ENCODE results near the gene CADPS. TPM values are rescaled to one million over a fixed set of nuclear protein-coding genes. Genes with fewer than 3 reads are reported as not detected.
A peak's percentile ranks its signal among the peaks of the same experiment; 100 is the strongest.

Gene CADPS
- total RNA-seq, 1 experiment from 2014 or later, result 7.0 TPM

GRCh38 chr3:62538691-62539356 lies 336.4 kb downstream of the CADPS start:
- Mint-ChIP-seq H3K4me3 (peak overlapping the region; percentile 41), H3K27ac (peak overlapping the region; percentile 81), H3K9me3 (no peaks in the 10 kb centered on the region), H3K36me3 (no peaks in the 10 kb centered on the region), H3K27me3 (ENCODE audit: low read depth) (no peaks in the 10 kb centered on the region), H3K4me1 (peaks cover 71% of the 10 kb centered on the region)
- CTCF ChIA-PET, result interaction anchor here (0.9 to 2.0 kb wide), 6 partner anchors 17 to 207 kb away, joined by 3 to 14 read pairs (median 10); no protein-coding TSS in a partner anchor
- DNase-seq (ENCODE audit: low spot score) (no peak), ATAC-seq (peak; percentile 90)
- TF ChIP-seq PRRX2 (CRISPR knock-in tag; IDR thresholded peaks at IDR 0.05) (no peak), JAZF1 (CRISPR knock-in tag; IDR thresholded peaks at IDR 0.05) (no peak), SOX15 (CRISPR knock-in tag; IDR thresholded peaks at IDR 0.05) (no peak), TCF7 (CRISPR knock-in tag; IDR thresholded peaks at IDR 0.05; ENCODE audit: low read depth) (no peak), SP1 (CRISPR knock-in tag; conservative IDR thresholded peaks at IDR 0.05) (0 out of 2 replicates have a peak, but pooled peaks have one; percentile 25)
- POLR2A ChIA-PET, result interaction anchor here (0.6 kb wide), 1 partner anchor 78 kb away, joined by 3 read pairs; no protein-coding TSS in a partner anchor

- no peak for DNase-seq (ENCODE audit: low spot score)
- TF ChIP-seq FOXK1 (CRISPR knock-in tag; IDR thresholded peaks at IDR 0.05) (no peak), ZNF425 (CRISPR knock-in tag; conservative IDR thresholded peaks at IDR 0.05) (no peak), HMGXB4 (CRISPR knock-in tag; IDR thresholded peaks at IDR 0.05) (no peak), PRDM15 (CRISPR knock-in tag; IDR thresholded peaks at IDR 0.05) (no peak)
- no peaks in the 10 kb centered on the region for H3K9me3 Mint-ChIP-seq
- H3K36me3 Mint-ChIP-seq, result no peaks in the 10 kb centered on the region
- no peak overlapping the region for H3K4me3 Mint-ChIP-seq
- no peak overlapping the region for H3K27ac Mint-ChIP-seq
- ChIA-PET POLR2A (no interaction called here), CTCF (interaction anchor here (0.7 kb wide), 1 partner anchor 55 kb away, joined by 3 read pairs; no protein-coding TSS in a partner anchor)
- H3K4me1 Mint-ChIP-seq, result peaks cover 57% of the 10 kb centered on the region
- H3K27me3 Mint-ChIP-seq (ENCODE audit: low read depth), result no peaks in the 10 kb centered on the region
- ATAC-seq, result no peak
Observed at GRCh38 chr3:62534326-62534725, 340.9 kb downstream of the CADPS start.

GRCh38 chr3:62532796-62533195 lies 342.4 kb downstream of the CADPS start:
- POLR2A ChIA-PET, result no interaction called here

More at GRCh38 chr3:62532796-62533195, 342.4 kb downstream of the CADPS start:
- DNase-seq (ENCODE audit: low spot score), result no peak
- Mint-ChIP-seq H3K27ac (no peak overlapping the region), H3K9me3 (no peaks in the 10 kb centered on the region), H3K4me1 (peaks cover 42% of the 10 kb centered on the region), H3K4me3 (no peak overlapping the region), H3K36me3 (no peaks in the 10 kb centered on the region), H3K27me3 (ENCODE audit: low read depth) (no peaks in the 10 kb centered on the region)
- CTCF ChIA-PET, result no interaction called here
- TF ChIP-seq NR3C1 (CRISPR knock-in tag; conservative IDR thresholded peaks at IDR 0.05; ENCODE audit: low read depth), result no peak
- TF ChIP-seq CREB1 (CRISPR knock-in tag; IDR thresholded peaks at IDR 0.05), result no peak
- no peak for TF ChIP-seq GRHL2 (CRISPR knock-in tag; IDR thresholded peaks at IDR 0.05; ENCODE audit: insufficient replicate concordance, severe bottlenecking)
- TF ChIP-seq ZSCAN18 (CRISPR knock-in tag; IDR thresholded peaks at IDR 0.05), result no peak
- TF ChIP-seq NFATC4 (CRISPR knock-in tag; IDR thresholded peaks at IDR 0.05), result no peak
- no peak for TF ChIP-seq CREM (CRISPR knock-in tag; IDR thresholded peaks at IDR 0.05)
- no peak for TF ChIP-seq ATF2 (CRISPR knock-in tag; IDR thresholded peaks at IDR 0.05; ENCODE audit: borderline replicate concordance, low read depth)
- no peak for TF ChIP-seq NFE2L1 (CRISPR knock-in tag; IDR thresholded peaks at IDR 0.05)
- TF ChIP-seq NFYB (CRISPR knock-in tag; conservative IDR thresholded peaks at IDR 0.05; ENCODE audit: low read depth), result no peak
- ATAC-seq, result no peak
